Activated naive CD4-positive, alpha-beta T cell treated with anti-CD3 and anti-CD28 coated beads, Interleukin-2, amount 10 ng/mL, durations not matched to agents 7 days and 5 days (primary cell): ENCODE results near the gene PRR5.

Experiments used
- CTCF ChIA-PET: fragments of 350-600 bp; sonication (Branson Sonifier 250); formaldehyde crosslinking; loops from one replicate; lab custom pipeline; 2021; ENCODE audit warnings: antibody characterized with exemption; lab: Charles Lee
- DNase-seq: peaks from one replicate; pipeline ENCODE4 v3.0.0-alpha.2; 2020
- H3K27ac Mint-ChIP-seq: one replicate; pipeline ENCODE4 v1.8.0; 2021; ENCODE audit warnings: mild to moderate bottlenecking, moderate library complexity, mixed read lengths
- H3K27me3 Mint-ChIP-seq: one replicate; pipeline ENCODE4 v1.8.0; 2021; ENCODE audit warnings: mild to moderate bottlenecking, mixed read lengths
- H3K36me3 Mint-ChIP-seq: one replicate; pipeline ENCODE4 v1.8.0; 2021; ENCODE audit warnings: mixed read lengths
- H3K4me1 Mint-ChIP-seq: one replicate; pipeline ENCODE4 v1.8.0; 2021; ENCODE audit warnings: mixed read lengths
- H3K4me3 Mint-ChIP-seq: one replicate; pipeline ENCODE4 v1.8.0; 2021; ENCODE audit warnings: mild to moderate bottlenecking, moderate library complexity, mixed read lengths
- H3K9me3 Mint-ChIP-seq: one replicate; pipeline ENCODE4 v1.8.0; 2021; ENCODE audit warnings: mixed read lengths

Gene PRR5

GRCh38 chr22:44764373-44764772 is 62.4 kb downstream of the PRR5 start:
- CTCF ChIA-PET = no interaction called here
- no peak overlapping the region for H3K27ac Mint-ChIP-seq

GRCh38 chr22:44764974-44765373 is 63.0 kb downstream of the PRR5 start:
- no peaks in the 10 kb centered on the region for H3K4me1 Mint-ChIP-seq
- no peaks in the 10 kb centered on the region for H3K36me3 Mint-ChIP-seq
- CTCF ChIA-PET = no interaction called here
- peaks cover 3% of the 10 kb centered on the region for H3K9me3 Mint-ChIP-seq
- H3K4me3 Mint-ChIP-seq = no peak overlapping the region
- DNase-seq = no peak
- peaks cover 8% of the 10 kb centered on the region for H3K27me3 Mint-ChIP-seq
- no peak overlapping the region for H3K27ac Mint-ChIP-seq

More at GRCh38 chr22:44764373-44764772, 62.4 kb downstream of the PRR5 start:
- peaks cover 3% of the 10 kb centered on the region for H3K9me3 Mint-ChIP-seq
- H3K4me3 Mint-ChIP-seq = no peak overlapping the region
- H3K36me3 Mint-ChIP-seq = no peaks in the 10 kb centered on the region
- H3K27me3 Mint-ChIP-seq = peaks cover 8% of the 10 kb centered on the region
- DNase-seq = no peak
- H3K4me1 Mint-ChIP-seq = no peaks in the 10 kb centered on the region

GRCh38 chr22:44765571-44766285 is 63.7 kb downstream of the PRR5 start:
- CTCF ChIA-PET = no interaction called here
- Mint-ChIP-seq H3K4me1 (no peaks in the 10 kb centered on the region), H3K9me3 (peaks cover 3% of the 10 kb centered on the region), H3K27me3 (peaks cover 8% of the 10 kb centered on the region), H3K36me3 (no peaks in the 10 kb centered on the region), H3K4me3 (no peak overlapping the region), H3K27ac (no peak overlapping the region)
- no peak for DNase-seq

- peaks cover 12% of the 10 kb centered on the region for H3K9me3 Mint-ChIP-seq
- CTCF ChIA-PET = no interaction called here
- no peak for DNase-seq
- peaks cover 4% of the 10 kb centered on the region for H3K27me3 Mint-ChIP-seq
- H3K27ac Mint-ChIP-seq = no peak overlapping the region
- H3K4me1 Mint-ChIP-seq = no peaks in the 10 kb centered on the region
- H3K4me3 Mint-ChIP-seq = no peak overlapping the region
- H3K36me3 Mint-ChIP-seq = no peaks in the 10 kb centered on the region
These were observed 71.1 kb downstream of the PRR5 start for GRCh38 chr22:44773082-44773481.

- Mint-ChIP-seq H3K36me3 (no peaks in the 10 kb centered on the region), H3K27me3 (peaks cover 4% of the 10 kb centered on the region), H3K4me3 (no peak overlapping the region), H3K9me3 (peaks cover 12% of the 10 kb centered on the region), H3K27ac (no peak overlapping the region), H3K4me1 (no peaks in the 10 kb centered on the region)
- CTCF ChIA-PET = no interaction called here
- DNase-seq = no peak
These were observed 73.9 kb downstream of the PRR5 start for GRCh38 chr22:44775862-44776261.

- Mint-ChIP-seq H3K4me1 (no peaks in the 10 kb centered on the region), H3K27ac (no peak overlapping the region), H3K9me3 (peaks cover 12% of the 10 kb centered on the region), H3K4me3 (no peak overlapping the region), H3K36me3 (no peaks in the 10 kb centered on the region), H3K27me3 (peaks cover 4% of the 10 kb centered on the region)
- no peak for DNase-seq
- CTCF ChIA-PET = no interaction called here
These were observed 74.8 kb downstream of the PRR5 start for GRCh38 chr22:44776605-44777363.

GRCh38 chr22:44777364-44777755 is 75.4 kb downstream of the PRR5 start:
- no peak overlapping the region for H3K4me3 Mint-ChIP-seq
- peaks cover 11% of the 10 kb centered on the region for H3K9me3 Mint-ChIP-seq
- no peaks in the 10 kb centered on the region for H3K36me3 Mint-ChIP-seq
- CTCF ChIA-PET = no interaction called here
- DNase-seq = no peak
- no peaks in the 10 kb centered on the region for H3K4me1 Mint-ChIP-seq
- no peak overlapping the region for H3K27ac Mint-ChIP-seq
- peaks cover 4% of the 10 kb centered on the region for H3K27me3 Mint-ChIP-seq

GRCh38 chr22:44780876-44781449 is 79.0 kb downstream of the PRR5 start:
- no peak overlapping the region for H3K4me3 Mint-ChIP-seq
- H3K27me3 Mint-ChIP-seq = peaks cover 10% of the 10 kb centered on the region
- H3K4me1 Mint-ChIP-seq = no peaks in the 10 kb centered on the region
- CTCF ChIA-PET = no interaction called here
- H3K27ac Mint-ChIP-seq = no peak overlapping the region
- no peaks in the 10 kb centered on the region for H3K9me3 Mint-ChIP-seq
- no peak for DNase-seq
- H3K36me3 Mint-ChIP-seq = no peaks in the 10 kb centered on the region

- Mint-ChIP-seq H3K4me3 (no peak overlapping the region), H3K4me1 (no peaks in the 10 kb centered on the region), H3K27me3 (peaks cover 6% of the 10 kb centered on the region), H3K36me3 (no peaks in the 10 kb centered on the region), H3K27ac (no peak overlapping the region), H3K9me3 (no peaks in the 10 kb centered on the region)
- CTCF ChIA-PET = no interaction called here
- DNase-seq = no peak
These were observed 80.5 kb downstream of the PRR5 start for GRCh38 chr22:44782363-44782963.

GRCh38 chr22:44783091-44783490 is 81.1 kb downstream of the PRR5 start:
- CTCF ChIA-PET = no interaction called here
- Mint-ChIP-seq H3K36me3 (no peaks in the 10 kb centered on the region), H3K4me1 (no peaks in the 10 kb centered on the region), H3K27me3 (peaks cover 6% of the 10 kb centered on the region), H3K27ac (no peak overlapping the region), H3K4me3 (no peak overlapping the region), H3K9me3 (no peaks in the 10 kb centered on the region)
- DNase-seq = no peak

- no peak for DNase-seq
These were observed 81.6 kb downstream of the PRR5 start for GRCh38 chr22:44783581-44783980.

GRCh38 chr22:44786136-44786535 is 84.1 kb downstream of the PRR5 start:
- Mint-ChIP-seq H3K9me3 (no peaks in the 10 kb centered on the region), H3K36me3 (no peaks in the 10 kb centered on the region), H3K27ac (no peak overlapping the region), H3K4me3 (no peak overlapping the region), H3K27me3 (peaks cover 6% of the 10 kb centered on the region), H3K4me1 (no peaks in the 10 kb centered on the region)
- CTCF ChIA-PET = no interaction called here
- no peak for DNase-seq

More at GRCh38 chr22:44783581-44783980, 81.6 kb downstream of the PRR5 start:
- Mint-ChIP-seq H3K4me1 (no peaks in the 10 kb centered on the region), H3K27me3 (peaks cover 6% of the 10 kb centered on the region), H3K36me3 (no peaks in the 10 kb centered on the region), H3K27ac (no peak overlapping the region), H3K4me3 (no peak overlapping the region), H3K9me3 (no peaks in the 10 kb centered on the region)
- CTCF ChIA-PET = no interaction called here

- Mint-ChIP-seq H3K4me1 (no peaks in the 10 kb centered on the region), H3K4me3 (no peak overlapping the region), H3K27ac (no peak overlapping the region), H3K9me3 (no peaks in the 10 kb centered on the region), H3K36me3 (no peaks in the 10 kb centered on the region), H3K27me3 (peaks cover 6% of the 10 kb centered on the region)
- no peak for DNase-seq
- CTCF ChIA-PET = no interaction called here
These were observed 84.6 kb downstream of the PRR5 start for GRCh38 chr22:44786610-44787009.
